GM04503 (cell line): Measurements from ENCODE around the gene SPPL2A.
"Not testable (repeated sequence)": the region's sequence is repeated elsewhere in the genome, so short reads cannot be mapped to it uniquely, and the experiment has no call there.

ENCODE experiments used
- DNase-seq: peaks from one replicate; pipeline ENCODE4 v3.0.0-alpha.2; 2012; ENCODE audit warnings: low read depth

Gene SPPL2A, protein sequence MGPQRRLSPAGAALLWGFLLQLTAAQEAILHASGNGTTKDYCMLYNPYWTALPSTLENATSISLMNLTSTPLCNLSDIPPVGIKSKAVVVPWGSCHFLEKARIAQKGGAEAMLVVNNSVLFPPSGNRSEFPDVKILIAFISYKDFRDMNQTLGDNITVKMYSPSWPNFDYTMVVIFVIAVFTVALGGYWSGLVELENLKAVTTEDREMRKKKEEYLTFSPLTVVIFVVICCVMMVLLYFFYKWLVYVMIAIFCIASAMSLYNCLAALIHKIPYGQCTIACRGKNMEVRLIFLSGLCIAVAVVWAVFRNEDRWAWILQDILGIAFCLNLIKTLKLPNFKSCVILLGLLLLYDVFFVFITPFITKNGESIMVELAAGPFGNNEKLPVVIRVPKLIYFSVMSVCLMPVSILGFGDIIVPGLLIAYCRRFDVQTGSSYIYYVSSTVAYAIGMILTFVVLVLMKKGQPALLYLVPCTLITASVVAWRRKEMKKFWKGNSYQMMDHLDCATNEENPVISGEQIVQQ

DNA sequence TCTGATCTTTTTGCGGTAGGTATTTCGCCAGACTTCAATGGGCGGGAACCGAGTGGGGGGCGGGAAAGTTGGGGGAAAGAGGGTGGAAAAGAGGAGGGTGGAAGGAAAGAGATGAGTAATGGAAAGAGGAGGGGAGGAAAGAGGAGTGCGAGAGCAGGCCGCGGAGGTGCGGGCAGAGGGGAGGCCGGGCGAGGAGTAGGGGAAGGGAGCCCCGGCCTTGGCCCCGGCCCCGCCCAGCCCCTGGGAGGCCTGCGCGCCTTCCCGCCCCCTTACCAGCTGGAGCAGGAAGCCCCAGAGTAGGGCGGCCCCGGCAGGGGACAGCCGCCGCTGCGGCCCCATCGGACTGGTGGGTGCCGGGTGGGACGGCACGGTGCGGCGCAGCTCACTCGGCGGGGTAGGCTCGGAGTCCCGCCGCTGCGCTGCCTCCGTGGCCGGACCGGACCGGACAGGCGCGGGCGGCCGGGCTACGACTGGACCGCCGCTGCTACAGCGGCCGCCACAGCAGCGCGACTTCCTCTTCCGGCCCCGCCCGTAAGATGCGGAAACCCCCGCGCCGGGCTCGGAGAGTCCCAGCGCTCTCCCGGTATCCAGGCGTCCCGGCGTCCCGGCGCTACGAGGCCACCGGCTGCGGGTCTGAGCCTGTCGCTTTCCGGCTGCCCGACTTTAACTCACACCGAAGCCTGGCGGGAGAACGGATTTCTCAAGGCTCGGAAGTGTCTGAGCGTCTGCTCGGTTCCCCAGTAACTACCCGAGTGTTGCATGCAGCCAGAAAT is at the start of gene SPPL2A:
TSS of gene SPPL2A (minus strand) at position 512 of the 773 bp plus-strand sequence. CDS start at position 339, 173 bp downstream.
- peak; percentile 35 for DNase-seq

DNA sequence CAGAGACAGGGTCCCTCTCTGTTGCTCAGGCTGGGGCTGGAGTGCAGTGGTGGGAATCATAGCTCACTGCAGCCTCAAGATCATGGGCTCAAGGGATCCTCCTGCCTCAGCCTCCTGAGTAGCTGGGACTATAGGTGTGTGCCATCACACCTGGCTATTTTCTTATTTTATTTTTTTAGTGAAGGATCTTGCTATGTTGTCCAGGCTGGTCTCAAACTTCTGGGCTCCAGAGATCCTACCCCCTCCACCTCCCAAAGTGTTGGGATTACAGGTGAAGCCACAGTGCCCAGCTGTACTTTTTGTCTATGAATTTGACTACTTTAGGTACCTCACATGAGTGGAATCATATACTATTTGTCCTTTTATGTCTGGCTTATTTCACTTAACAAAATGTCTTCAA is 49.1 kb upstream of the SPPL2A start:
- DNase-seq, result no peak

DNA sequence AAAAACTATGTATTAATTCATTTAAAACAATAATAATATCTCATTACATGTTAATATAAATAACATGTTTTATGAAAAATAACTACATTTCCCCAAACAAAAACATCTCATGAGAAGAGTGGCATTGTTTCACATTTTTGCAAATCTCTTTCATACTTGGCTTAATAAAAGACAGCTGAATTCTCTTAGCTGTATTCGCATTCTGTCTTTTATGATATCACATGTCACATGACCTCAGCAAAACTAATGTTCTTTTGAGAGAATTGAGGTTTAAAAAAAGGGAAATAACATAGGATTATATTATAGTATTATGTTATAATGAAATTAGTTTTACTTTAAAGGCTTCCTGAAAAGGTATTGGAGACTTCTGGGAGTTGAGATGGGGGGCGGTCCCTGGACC is 48.4 kb upstream of the SPPL2A start:
- no peak for DNase-seq

DNA sequence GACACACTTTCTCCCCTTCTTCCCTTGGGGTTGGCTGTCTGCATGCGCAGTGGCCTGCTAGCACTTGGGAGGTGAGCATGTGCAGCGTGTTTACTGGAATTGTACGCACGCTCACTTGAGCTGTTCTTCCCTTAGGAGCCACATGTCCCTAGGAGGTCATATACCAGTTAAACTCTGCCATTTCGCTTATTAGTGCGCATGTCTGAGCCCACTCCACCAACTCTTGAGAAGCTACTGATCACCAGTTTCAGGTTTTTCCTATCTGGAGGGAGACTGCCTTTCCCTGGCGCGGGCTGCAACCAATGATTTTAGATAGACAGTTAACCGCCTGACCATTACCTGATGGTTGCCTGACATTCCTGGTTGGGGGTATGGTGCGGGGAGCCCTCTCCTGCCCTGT is 47.6 kb upstream of the SPPL2A start:
- DNase-seq, result no peak

DNA sequence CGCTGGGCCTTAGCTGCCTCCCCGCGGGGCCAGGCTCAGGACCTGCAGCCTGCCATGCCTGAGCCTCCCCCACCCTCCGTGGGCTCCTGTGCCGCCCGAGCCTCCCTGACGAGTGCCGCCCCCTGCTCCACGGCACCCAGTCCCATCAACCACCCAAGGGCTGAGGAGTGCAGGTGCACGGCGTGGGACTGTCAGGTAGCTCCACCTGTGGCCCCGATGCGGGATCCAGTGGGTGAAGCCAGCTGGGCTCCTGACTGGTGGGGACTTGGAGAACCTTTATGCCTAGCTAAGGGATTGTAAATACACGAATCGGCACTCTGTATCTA is 46.6 kb upstream of the SPPL2A start:
- not testable (repeated sequence) for DNase-seq

DNA sequence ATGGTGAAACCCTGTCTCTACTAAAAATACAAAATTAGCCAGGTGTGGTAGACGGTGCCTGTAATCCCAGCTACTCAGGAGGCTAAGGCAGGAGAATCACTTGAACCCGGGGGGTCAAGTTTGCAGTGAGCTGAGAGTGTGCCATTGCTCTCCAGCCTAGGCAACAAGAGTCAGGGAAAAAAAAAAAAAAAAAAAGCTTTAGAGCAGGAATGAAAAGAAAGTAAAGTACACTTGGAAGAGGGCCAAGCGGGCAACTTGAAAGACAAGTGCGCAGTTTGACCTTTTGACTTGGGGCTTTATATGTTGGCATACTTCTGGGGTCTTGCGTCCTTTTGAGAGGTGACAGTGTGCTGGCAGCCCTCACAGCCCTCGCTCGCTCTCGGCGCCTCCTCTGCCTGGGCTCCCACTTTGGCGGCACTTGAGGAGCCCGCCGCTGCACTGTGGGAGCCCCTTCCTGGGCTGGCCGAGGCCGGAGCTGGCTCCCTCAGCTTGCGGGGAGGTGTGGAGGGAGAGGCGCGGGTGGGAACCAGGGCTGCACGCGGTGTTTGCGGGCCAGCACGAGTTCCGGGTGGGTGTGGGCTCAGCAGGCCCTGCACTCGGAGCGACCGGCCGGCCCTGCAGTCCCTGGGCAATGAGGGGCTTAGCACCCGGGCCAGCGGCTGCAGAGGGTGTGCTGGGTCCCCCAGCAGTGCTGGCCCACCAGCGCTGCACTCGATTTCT is 46.1 kb upstream of the SPPL2A start:
- DNase-seq, result not testable (repeated sequence)

DNA sequence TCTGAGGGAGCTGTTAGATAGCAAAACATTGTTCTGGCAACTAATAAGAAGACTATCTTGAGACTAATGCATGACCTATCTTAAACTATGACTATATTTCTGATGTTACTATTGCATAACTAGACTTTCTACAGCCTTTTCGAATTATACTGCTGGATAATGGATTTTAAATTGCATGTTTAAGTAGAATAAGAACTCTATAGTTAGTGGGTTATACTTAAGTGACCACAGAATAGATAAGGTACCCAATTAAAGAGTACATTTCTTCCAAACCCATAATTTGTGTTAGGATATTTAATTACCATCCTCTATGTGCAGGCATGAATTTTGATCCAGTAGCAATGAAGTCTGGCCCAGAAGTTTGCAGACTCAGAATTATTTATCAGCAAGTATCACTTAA is 44.6 kb upstream of the SPPL2A start:
- DNase-seq, result no peak

DNA sequence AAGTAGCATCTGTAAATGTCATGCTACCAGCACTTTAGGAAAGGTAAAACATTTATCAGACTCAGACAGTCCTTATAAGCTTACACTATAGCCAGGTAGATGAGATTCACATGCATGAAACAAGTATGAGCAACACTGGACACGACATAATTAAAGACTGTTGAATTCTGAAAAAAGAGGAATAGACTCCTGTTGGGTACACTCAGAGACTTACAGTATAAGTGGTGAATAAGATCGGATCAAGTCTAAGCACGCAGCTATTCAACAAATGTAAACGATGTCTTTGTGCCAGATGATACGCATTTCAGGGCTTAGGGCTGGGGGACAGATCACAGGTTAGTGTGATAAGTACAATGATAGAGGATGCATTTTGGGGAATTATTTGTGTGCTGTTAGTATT is 43.2 kb upstream of the SPPL2A start:
- DNase-seq, result no peak

DNA sequence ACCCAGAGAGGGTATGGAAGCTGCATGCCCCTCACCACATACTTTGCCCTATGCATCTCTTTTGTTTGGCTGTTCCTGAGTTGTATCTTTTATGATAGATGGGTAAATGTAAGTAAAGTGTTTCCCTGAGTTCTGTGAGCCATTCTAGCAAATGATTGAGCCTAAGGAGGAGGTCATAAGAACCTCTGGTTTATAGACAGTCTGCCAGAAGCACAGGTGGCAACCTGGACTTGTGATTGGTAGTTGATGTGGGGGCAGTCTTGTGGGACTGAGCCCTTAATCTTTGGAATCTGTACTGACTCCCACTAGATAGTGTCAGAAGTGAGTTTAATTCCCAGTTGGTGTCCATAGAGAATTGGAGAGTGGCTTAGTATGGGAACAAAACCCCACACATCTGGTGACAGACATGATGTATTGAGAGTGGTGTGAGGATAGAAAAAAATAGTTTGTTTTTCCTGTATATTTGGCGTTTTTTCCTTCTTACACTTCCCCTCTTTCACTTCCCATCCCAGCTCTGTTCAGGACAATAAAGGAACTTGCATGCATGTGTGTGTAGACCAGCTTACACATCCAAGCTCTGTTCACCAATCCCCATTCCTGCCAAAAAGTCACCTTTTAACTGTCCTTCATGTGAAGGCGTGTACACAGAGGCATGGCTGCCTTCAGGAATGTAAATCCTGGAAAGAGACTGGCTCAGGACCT is 38.1 kb upstream of the SPPL2A start:
- no peak for DNase-seq

DNA sequence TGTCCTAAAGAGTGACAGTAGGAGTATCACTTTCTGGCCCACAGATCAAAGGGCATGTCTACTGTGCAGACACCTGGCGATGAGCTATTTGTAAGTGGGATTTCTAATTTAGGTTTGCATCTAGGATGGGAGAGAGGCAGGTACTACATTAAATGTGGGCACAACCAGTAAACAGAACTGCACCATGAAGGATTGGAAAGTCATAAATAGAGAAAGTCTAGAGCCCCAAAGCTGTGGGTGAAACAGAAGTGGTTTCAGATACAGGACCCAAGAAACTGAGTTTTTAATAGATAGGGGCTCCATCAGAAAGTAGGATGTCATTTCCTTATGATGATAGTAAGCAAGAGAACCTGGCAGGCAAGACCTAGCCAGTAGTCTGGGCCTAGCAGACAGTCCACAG is 35.2 kb upstream of the SPPL2A start:
- no peak for DNase-seq

DNA sequence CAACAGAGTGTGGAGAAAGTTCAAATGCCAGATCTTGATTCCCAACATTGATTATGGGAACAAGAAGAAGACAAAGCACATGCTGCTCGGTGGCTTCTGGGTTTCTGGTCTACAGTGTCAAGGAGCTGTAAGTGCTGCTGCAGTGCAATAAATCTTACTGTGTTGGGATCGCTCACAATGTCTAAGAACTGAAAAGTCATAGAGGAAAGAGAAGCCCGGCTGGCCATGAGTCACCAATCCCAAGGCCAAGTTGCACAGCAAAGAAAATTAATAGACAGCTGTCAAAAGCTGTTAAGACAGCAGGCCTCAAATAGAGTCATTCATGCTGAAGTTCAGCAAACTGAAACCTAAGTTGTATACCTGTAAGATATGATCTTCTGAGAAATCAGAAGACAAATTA is 33.2 kb upstream of the SPPL2A start:
- no peak for DNase-seq

DNA sequence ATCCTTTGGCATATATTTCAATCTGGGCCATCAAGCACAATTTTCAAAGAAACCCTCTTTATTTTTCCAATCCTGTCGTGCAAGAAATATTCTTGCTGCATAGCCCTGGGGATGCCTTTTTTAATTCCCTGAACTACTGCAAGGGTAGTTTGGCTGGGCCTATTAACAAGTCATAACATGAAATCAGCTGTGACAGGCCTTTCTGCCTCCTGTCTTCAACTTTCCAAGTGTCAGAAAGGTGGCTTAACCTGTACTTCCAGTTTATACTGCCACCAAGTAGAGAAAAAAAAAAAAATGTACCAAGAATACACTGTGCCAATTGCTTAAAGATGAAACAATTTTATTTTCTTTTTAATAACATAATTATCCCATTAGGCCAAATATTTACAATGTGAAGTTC is 32.4 kb upstream of the SPPL2A start:
- DNase-seq, result no peak

DNA sequence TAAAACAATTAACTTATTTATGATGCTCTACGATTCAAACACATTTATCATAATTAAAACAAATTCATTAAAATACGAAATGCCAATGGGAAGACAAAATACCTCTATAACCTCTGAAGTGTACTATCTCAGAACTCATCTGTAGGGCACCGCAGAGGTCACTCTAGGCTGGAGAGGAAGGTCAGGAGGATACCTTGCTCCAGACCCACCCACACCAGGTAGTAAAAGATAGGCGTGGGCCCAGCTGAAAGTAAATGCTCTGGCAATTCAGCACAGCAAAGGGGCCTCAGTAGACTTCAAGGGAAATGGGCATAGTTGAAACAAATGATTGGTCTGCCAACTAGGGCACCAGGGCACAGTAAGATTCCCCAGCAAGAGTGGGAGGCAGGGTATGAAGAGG is 26.0 kb upstream of the SPPL2A start:
- no peak for DNase-seq

DNA sequence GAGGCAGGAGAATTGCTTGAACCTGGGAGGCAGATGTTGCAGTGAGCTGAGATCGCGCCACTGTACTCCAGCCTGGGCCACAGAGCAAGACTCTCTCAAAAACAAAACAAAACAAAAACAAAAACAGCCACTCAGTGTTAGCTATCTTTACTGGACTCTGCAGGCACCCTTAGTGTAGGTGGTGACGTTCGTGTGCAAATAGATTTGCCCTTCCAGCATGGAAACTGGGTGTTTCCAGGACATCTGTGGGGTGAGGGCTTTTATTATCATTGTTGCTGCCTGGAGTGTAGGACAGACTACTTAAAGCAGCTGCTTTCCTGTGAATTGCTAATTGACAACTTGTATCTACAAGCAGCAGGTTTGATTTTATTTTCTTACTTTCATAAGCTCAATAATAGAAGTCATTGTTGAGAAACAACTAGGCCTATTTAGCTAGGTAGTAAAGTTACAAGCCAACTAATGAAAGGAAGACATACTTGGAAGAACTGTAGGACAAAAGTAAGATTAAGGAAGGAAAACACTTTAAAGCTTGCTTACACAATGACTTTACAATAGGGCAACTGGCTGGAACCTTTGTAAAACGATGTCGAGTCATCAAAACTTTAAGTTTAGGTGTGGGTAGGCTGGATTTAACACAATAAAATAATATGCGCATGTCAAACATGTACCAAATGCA is 25.4 kb upstream of the SPPL2A start:
- no peak for DNase-seq

DNA sequence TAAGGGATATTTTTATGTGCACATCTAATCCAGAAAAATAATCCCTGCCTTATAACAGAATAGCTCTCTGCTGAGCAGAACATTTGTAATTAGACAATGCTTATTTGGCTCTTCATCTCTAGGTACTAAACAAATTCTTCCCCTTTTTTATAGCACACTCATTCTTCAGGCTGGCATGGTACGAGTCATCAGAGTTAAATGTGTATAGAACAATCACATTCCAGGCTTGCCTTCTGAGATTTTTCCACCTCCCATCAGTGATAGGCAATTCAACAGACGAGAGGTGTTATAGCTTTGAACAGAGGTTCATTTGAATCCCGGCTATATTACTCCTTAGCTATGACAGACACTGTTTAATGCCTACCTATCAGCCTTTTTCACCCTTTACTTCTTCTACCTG is 21.4 kb upstream of the SPPL2A start:
- DNase-seq, result no peak

DNA sequence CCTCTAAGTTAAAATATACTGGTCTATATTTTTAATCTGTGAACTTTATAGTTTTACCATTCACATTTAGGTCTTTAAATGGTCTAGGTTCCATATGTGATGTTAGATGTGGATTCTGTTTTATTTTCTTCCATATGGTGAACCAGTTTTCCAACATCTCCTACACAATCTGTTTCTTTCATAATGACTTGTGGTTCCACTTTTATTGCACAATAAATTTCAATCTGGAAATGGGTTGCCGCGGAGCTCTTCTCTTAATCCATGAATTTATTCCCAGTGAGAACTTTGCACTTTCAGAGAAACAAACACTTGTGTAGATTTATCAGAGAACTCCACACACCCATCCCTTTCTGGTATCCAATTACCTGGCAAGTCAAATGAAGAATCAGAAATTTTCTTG is 20.9 kb upstream of the SPPL2A start:
- DNase-seq, result no peak

DNA sequence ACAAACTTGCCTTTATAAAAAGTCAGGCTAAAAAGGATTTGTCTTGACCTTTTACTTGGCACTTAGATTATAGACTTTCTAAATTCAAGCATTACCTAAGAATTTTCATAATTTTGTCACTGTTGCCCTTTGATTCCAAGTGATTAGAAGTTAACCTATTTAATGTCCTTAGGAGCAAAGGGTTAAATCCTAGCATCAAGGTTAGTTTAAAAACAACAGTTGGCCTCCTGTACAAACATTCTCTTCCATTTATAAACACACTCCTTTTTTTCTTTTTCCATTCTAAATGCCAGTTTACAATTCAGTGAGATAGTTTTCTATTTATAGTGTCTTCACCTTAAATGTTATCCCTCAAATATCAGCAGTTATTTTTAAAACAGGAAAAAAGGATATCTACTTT is 18.4 kb upstream of the SPPL2A start:
- no peak for DNase-seq

DNA sequence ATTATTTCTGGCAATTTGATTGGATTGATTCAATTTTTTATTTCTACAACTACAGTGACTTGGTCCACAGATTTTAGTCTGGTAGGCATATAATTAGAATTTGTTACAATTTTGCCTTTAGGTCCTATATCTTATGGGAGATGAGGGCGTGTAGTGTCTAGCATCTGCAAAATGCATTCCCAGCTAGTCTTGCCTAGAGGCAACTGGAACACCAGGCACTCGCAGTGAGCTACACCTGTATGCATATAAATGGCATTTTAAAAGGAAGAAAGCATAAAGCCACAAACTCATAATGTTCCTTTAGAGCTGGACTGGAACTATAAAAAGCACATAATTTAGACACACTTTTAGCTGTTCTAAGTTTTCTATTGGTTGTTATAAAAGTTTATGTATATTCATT is 17.9 kb upstream of the SPPL2A start:
- DNase-seq, result no peak

DNA sequence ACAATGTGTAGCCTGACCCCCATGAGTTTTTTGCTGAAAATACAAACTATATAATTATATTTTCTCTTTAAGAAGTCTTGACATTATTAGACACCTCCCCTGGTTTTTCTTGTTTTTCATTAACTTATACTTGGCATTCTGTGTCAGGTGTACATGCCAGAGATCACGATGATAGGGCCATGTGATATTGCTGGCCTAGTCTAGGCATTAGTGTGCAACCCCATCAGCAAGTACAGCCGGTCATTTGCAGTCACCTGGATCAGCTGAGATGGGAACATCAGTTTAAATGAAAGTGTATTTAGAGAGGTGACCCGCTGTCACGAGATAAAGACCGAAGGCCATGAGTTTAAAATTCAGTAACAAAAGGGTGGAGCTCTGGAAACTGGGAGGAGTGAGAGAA is 12.6 kb upstream of the SPPL2A start:
- no peak for DNase-seq

DNA sequence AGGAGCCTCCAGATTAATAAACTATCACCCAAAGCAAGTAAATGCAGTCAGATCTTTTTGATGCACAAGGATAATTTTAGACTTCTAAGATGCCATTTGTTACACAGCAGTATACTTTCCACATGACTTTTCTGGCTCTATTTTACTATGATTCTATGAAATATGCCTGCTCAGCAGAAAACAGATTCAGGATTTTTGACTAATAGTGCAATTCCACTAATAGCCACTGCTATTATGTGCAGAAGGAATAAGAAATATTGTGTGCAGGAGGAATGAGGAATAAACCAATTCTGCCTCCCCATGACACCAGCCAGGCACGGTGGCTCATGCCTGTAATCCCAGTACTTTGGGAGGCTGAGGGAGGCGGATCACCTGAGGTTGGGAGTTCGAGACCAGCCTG is 11.5 kb upstream of the SPPL2A start:
- DNase-seq, result no peak

DNA sequence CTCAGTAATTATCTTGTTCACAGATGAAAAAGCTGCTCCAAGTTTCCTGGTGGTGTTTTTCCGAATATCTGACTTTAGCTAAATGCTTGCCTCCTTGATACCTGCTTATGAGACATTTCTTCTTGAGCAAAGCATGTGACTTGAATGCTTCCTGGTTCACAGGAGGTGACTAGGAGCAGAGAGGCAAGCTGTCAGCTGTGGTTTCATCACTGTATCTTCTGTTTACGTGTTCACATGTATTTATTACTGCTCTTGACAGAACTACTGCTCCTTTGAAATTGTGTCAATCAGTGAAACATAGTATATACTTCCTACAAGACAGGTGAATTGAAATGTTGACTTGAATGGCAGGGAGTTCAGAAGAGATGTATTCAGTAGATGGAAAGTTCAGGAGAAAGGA is 8.9 kb upstream of the SPPL2A start:
- DNase-seq, result no peak

DNA sequence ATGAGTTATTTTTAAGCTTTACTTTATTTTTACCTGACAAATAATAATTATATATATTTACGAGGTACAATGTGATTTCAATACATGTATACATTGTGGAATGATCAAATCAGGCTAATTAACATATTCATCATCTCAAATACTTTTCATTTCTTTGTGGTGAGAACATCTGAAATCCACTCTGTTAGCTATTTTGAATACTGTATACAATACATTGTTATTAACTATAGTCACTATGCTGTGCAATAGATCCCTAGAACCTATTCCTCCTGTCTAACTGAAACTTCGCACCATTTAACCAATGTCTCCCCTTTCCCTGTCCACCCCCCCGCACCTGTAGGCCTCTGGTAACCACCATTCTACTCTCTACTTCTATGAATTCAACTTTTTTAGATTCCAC is 7.9 kb upstream of the SPPL2A start:
- no peak for DNase-seq
